ENCODE measurements around the gene BTBD17.

BTBD17 gene

GRCh38 chr17:74357466-74357809 is 4.2 kb downstream of the BTBD17 start:
- no peak for DNase-seq

GRCh38 chr17:74356646-74357465 is 4.8 kb downstream of the BTBD17 start:
- peak in 1 of 2 donors; percentile 13 for DNase-seq

- DNase-seq, result no peak
These were observed 6.6 kb downstream of the BTBD17 start for GRCh38 chr17:74355065-74355464.

- no peak for DNase-seq
These were observed 7.1 kb downstream of the BTBD17 start for GRCh38 chr17:74354561-74354960.

GRCh38 chr17:74354123-74354522 is 7.5 kb downstream of the BTBD17 start:
- DNase-seq, result peak; percentile 29 to 62

- DNase-seq, result no peak
These were observed 8.1 kb downstream of the BTBD17 start for GRCh38 chr17:74353446-74354060.

GRCh38 chr17:74351552-74352210 is 10.0 kb downstream of the BTBD17 start:
- no peak for DNase-seq

- DNase-seq, result no peak
These were observed 11.2 kb downstream of the BTBD17 start for GRCh38 chr17:74350486-74350885.

- DNase-seq, result no peak
These were observed 12.5 kb downstream of the BTBD17 start for GRCh38 chr17:74349120-74349519.

- no peak for DNase-seq
These were observed 14.0 kb downstream of the BTBD17 start for GRCh38 chr17:74347646-74348045.

- DNase-seq, result no peak
These were observed 16.0 kb downstream of the BTBD17 start for GRCh38 chr17:74345433-74346241.

- DNase-seq, result no peak
These were observed 17.0 kb downstream of the BTBD17 start for GRCh38 chr17:74344658-74345057.

- no peak for DNase-seq
These were observed 18.0 kb downstream of the BTBD17 start for GRCh38 chr17:74343526-74344284.

GRCh38 chr17:74343121-74343520 is 18.5 kb downstream of the BTBD17 start:
- DNase-seq, result no peak

GRCh38 chr17:74342224-74342623 is 19.4 kb downstream of the BTBD17 start:
- DNase-seq, result no peak

- DNase-seq, result no peak
These were observed 21.1 kb downstream of the BTBD17 start for GRCh38 chr17:74340470-74341023.

GRCh38 chr17:74339537-74340195 is 22.0 kb downstream of the BTBD17 start:
- DNase-seq, result no peak

- no peak for DNase-seq
These were observed 23.7 kb downstream of the BTBD17 start for GRCh38 chr17:74337834-74338500.

GRCh38 chr17:74336307-74336706 is 25.4 kb downstream of the BTBD17 start:
- no peak for DNase-seq

- DNase-seq, result no peak
These were observed 26.1 kb downstream of the BTBD17 start for GRCh38 chr17:74335529-74336062.
